ENCODE data around the gene PPP4C.

PPP4C gene

DNA sequence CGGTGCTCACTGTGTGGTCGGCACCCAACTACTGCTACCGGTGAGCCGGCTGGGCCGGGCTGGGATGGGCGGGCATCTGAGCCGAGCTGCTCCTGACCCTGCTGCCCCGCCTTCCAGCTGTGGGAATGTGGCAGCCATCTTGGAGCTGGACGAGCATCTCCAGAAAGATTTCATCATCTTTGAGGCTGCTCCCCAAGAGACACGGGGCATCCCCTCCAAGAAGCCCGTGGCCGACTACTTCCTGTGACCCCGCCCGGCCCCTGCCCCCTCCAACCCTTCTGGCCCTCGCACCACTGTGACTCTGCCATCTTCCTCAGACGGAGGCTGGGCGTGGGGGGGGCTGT is 9.0 kb downstream of the PPP4C start:
- Histone ChIP-seq H3K4me1 (ENCODE audit: control insufficient read depth in 1 of 2, insufficient read depth in 2 of 2, low read length in 2 of 2) (no peaks in the 10 kb centered on the region), H3K4me3 (ENCODE audit: low read depth in 1 of 2, low read length in 2 of 2) (no peak overlapping the region), H3K27me3 (ENCODE audit: low read depth, low read length) (no peaks in the 10 kb centered on the region), H3K9me3 (ENCODE audit: control insufficient read depth in 1 of 2, low read length in 2 of 2) (no peaks in the 10 kb centered on the region), H3K36me3 (ENCODE audit: control insufficient read depth in 1 of 2, insufficient read depth in 2 of 2, low read length in 2 of 2) (peaks cover 34 to 54% of the 10 kb centered on the region in 2 donors), H3K27ac (ENCODE audit: low read length) (no peak overlapping the region)

DNA sequence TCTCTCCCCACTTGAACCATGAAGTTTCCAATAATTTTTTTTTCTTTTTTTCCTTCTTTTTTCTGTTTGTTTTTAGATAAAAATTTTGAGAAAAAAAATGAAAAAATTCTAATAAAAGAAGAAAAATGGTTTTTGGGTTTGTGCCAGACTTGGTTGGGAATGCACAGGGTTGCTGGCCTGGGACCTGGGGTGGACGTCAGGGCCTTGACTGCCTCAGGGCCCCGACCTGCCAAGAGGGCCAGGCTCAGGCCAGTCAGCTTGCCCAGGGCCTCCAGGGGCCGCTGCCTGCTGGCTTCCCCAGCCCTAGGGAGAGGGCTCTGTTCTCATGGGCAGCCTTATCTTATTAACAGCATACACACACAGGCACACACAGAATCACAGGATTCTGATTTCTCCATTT is 9.5 kb downstream of the PPP4C start:
- Histone ChIP-seq H3K4me1 (ENCODE audit: control insufficient read depth in 1 of 2, insufficient read depth in 2 of 2, low read length in 2 of 2) (no peaks in the 10 kb centered on the region), H3K36me3 (ENCODE audit: control insufficient read depth in 1 of 2, insufficient read depth in 2 of 2, low read length in 2 of 2) (peaks cover 32 to 51% of the 10 kb centered on the region in 2 donors), H3K27ac (ENCODE audit: low read length) (no peak overlapping the region), H3K9me3 (ENCODE audit: control insufficient read depth in 1 of 2, low read length in 2 of 2) (no peaks in the 10 kb centered on the region), H3K27me3 (ENCODE audit: low read depth, low read length) (no peaks in the 10 kb centered on the region), H3K4me3 (ENCODE audit: low read depth in 1 of 2, low read length in 2 of 2) (no peak overlapping the region)

DNA sequence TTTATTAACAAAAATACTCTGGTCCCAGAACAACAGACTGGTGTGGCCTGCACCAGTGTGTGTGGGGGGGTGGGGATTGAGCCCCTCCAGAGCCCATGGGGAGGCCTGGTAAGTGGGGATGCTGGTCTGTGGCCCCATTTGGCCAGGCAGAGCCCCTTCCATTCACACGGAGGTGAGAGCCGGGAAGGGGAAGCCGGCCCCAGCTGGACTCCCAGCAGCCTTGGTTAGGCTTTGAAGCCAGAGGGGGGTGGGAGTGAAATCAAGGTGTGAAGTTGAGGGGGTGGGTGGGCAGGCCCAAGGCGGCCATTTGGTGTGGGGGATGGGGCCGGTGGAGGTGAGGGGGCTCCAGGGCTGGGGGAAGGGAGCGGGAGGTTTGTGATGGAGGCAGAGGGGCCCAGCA is 10.0 kb downstream of the PPP4C start:
- peaks cover 31 to 45% of the 10 kb centered on the region in 2 donors for H3K36me3 ChIP-seq (ENCODE audit: control insufficient read depth in 1 of 2, insufficient read depth in 2 of 2, low read length in 2 of 2)
- no peak overlapping the region for H3K27ac ChIP-seq (ENCODE audit: low read length)

DNA sequence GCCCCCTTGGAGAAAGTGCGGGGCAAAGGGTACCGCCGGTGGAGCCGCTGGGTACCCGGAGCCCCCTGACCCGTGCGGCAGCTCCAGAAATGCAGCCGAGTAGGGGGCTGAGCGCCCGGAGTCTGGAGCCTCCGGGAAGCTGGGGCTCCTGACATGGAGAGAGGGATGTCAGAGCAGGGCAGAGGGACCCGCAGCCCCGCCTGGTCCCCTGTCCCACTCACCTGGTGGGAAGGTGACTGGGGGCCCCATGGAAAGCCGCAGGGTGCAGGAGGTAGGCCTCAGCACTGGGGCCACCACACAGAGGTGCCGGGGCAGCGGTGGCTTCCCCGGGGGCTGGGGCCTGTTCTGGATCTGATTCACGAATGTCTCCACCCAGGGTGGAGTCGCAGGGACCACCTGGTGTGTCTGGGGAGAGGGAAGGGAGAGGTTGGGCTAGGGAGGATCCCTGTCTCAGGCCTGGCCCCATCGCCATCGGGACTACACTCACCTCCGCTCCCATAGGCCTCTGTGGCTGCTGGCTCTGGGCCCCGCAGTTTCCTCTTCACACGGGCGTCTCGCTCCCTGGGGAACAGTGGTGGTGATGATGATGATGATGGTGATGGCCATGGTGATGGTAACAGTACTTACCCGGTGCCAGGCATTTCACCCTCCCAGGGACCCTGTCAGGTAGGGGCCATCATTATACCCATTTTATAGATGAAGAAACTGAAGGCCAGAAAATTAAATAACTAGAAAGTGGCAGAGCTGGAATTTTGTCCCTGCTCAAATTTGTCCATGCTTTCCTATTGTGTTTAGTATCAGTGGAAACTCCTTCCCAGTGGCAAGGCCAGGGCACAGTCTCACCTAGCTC is 10.7 kb downstream of the PPP4C start:
- peaks cover 26 to 40% of the 10 kb centered on the region in 2 donors for H3K36me3 ChIP-seq (ENCODE audit: control insufficient read depth in 1 of 2, insufficient read depth in 2 of 2, low read length in 2 of 2)
- H3K4me3 ChIP-seq (ENCODE audit: low read depth in 1 of 2, low read length in 2 of 2) = no peak overlapping the region
- H3K9me3 ChIP-seq (ENCODE audit: control insufficient read depth in 1 of 2, low read length in 2 of 2) = no peaks in the 10 kb centered on the region
- H3K27ac ChIP-seq (ENCODE audit: low read length) = no peak overlapping the region
- no peaks in the 10 kb centered on the region for H3K27me3 ChIP-seq (ENCODE audit: low read depth, low read length)
- H3K4me1 ChIP-seq (ENCODE audit: control insufficient read depth in 1 of 2, insufficient read depth in 2 of 2, low read length in 2 of 2) = peaks cover 0 to 6% of the 10 kb centered on the region in 2 donors

More for the DNA sequence above, 10.0 kb downstream of the PPP4C start:
- Histone ChIP-seq H3K4me1 (ENCODE audit: control insufficient read depth in 1 of 2, insufficient read depth in 2 of 2, low read length in 2 of 2) (no peaks in the 10 kb centered on the region), H3K27me3 (ENCODE audit: low read depth, low read length) (no peaks in the 10 kb centered on the region), H3K4me3 (ENCODE audit: low read depth in 1 of 2, low read length in 2 of 2) (no peak overlapping the region), H3K9me3 (ENCODE audit: control insufficient read depth in 1 of 2, low read length in 2 of 2) (no peaks in the 10 kb centered on the region)

DNA sequence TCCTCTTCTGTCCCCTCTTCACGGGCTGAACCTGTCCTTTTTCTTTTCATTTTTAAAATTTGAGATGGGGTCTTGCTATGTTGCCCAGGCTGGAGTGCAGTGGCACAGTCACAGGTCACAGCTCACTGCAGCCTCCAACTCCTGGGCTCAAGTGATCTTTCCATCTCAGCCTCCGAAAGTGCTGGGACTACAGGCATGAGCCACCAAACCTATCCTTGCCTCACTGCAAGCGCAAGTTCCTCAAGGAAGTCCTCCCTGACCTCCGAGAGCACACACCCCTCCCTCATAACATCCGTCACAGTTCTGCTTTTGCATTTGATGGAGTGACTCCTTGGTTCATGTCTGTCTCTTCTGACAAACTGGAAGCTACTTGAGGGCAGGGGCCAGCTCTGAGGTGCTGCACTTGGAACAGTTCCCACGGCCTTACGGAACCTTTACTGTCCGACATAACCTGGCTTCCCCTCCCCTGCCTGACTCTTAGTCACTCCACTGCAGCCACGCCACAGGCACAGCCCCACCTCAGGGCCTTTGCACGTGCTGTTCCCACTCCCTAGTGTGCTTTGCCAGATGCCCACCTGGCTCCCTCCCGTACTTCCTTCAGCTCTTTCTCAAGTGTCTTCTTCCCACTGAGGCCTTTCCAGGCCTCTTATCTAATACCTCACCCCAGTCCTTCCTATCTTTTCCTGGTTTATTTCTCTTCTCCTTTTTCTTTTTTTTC is 11.5 kb downstream of the PPP4C start:
- Histone ChIP-seq H3K4me3 (ENCODE audit: low read depth in 1 of 2, low read length in 2 of 2) (no peak overlapping the region), H3K27ac (ENCODE audit: low read length) (no peak overlapping the region), H3K36me3 (ENCODE audit: control insufficient read depth in 1 of 2, insufficient read depth in 2 of 2, low read length in 2 of 2) (peaks cover 22 to 32% of the 10 kb centered on the region in 2 donors), H3K4me1 (ENCODE audit: control insufficient read depth in 1 of 2, insufficient read depth in 2 of 2, low read length in 2 of 2) (peaks cover 0 to 10% of the 10 kb centered on the region in 2 donors), H3K9me3 (ENCODE audit: control insufficient read depth in 1 of 2, low read length in 2 of 2) (no peaks in the 10 kb centered on the region), H3K27me3 (ENCODE audit: low read depth, low read length) (no peaks in the 10 kb centered on the region)

DNA sequence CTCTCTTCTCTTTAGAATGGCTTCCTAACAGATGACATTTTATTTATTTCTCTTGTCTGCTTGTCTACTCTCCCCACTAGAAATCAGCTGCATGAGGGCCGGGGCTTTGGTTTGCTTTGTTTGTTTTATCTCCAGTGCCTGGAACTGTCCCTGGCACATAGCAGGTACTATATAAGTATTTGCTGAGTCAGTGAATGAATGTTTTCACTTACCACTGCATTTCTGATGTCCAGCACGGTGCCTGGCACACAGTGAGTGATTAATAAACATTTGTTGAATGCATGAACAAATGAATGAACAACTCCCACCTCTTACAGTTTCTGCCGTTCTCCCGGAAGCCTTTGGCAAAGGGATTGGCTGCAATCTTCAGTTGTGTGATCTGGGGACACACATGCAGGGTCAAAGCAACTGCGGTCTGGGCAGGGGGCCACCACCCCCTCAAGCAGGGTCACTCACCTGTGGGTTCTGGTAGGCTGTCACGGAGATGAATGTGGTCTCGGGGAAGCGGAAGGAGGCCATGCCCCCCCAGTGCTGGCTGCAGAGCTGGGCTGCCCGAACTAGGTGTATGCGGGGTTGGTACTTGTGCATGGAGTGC is 12.5 kb downstream of the PPP4C start:
- Histone ChIP-seq H3K4me3 (ENCODE audit: low read depth in 1 of 2, low read length in 2 of 2) (no peak overlapping the region), H3K9me3 (ENCODE audit: control insufficient read depth in 1 of 2, low read length in 2 of 2) (no peaks in the 10 kb centered on the region), H3K36me3 (ENCODE audit: control insufficient read depth in 1 of 2, insufficient read depth in 2 of 2, low read length in 2 of 2) (peaks cover 12 to 22% of the 10 kb centered on the region in 2 donors), H3K27me3 (ENCODE audit: low read depth, low read length) (no peaks in the 10 kb centered on the region), H3K27ac (ENCODE audit: low read length) (no peak overlapping the region), H3K4me1 (ENCODE audit: control insufficient read depth in 1 of 2, insufficient read depth in 2 of 2, low read length in 2 of 2) (peaks cover 0 to 19% of the 10 kb centered on the region in 2 donors)

DNA sequence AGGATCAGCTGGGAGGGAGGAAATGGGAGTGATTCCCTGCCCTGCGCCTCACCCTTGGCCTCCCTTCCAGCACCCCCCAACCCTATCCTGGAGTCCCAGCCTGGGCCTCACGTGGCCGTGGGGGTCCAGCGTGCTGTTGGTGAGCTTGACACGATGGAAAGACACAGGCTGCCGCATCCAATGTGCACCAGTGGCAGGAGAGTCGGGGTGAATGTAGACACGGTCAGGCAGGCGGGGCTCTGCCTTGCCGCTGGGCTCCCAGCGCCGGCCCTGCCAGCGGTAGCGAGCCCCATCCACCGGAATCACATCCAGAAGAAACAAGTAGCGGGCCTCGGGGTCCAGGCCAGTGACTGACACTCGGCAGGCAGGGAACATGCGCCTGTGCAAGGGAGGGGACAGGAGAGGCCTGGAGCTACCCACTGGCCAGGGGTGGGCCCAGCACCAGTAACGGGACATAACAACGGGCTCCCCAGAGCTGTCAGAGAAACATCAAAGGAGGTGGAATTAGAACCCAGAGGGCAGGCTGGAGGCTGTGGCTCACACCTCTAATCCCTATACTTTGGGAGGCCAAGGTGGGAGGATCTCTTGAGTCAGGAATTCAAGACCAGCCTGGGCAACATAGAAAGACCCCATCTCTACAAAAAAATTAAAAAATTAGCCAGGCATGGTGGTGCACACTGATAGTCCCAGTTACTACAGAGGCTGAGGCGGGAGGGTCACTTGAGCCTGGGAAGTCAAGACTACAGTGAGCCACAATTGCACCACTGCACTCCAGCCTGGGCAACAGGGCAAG is 13.2 kb downstream of the PPP4C start:
- Histone ChIP-seq H3K9me3 (ENCODE audit: control insufficient read depth in 1 of 2, low read length in 2 of 2) (no peaks in the 10 kb centered on the region), H3K27ac (ENCODE audit: low read length) (no peak overlapping the region), H3K4me3 (ENCODE audit: low read depth in 1 of 2, low read length in 2 of 2) (no peak overlapping the region), H3K27me3 (ENCODE audit: low read depth, low read length) (no peaks in the 10 kb centered on the region), H3K4me1 (ENCODE audit: control insufficient read depth in 1 of 2, insufficient read depth in 2 of 2, low read length in 2 of 2) (peaks cover 0 to 24% of the 10 kb centered on the region in 2 donors), H3K36me3 (ENCODE audit: control insufficient read depth in 1 of 2, insufficient read depth in 2 of 2, low read length in 2 of 2) (peaks cover 8 to 15% of the 10 kb centered on the region in 2 donors)

DNA sequence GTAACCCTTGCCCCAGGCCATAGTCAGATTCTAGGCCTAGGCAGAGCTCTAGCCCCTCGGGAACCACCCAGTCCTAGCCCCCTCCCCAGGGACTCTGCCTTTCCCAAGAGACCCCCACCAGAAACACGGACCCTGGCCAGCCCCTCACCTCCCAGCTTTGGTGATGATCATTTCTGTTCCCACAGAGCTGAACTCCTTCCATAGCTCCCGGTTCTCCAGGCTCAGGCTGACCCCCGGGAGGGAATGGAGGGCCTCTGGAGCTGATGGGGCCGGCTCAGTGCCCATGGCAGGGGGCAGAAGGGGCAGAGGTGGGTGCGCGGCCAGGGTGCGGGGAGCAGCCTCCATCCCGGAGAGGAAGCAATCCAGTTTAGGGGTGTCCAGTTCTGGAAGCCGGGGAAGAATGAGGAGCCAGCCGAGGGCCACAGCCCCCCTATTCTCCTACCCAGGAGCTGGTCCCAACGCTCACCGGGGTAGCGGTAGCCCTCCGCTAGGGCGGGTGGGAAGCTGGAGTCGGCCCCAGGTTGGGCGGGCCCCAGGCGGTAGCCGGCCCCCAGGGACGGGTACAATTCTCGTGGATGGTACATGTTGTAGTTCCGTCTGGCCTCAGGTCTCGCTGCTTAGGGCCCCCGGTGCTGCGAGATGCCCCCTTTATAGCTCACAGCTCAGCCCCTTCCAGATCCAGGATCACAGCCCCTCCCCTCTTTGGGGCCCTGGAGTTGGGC is 15.0 kb downstream of the PPP4C start:
- H3K27me3 ChIP-seq (ENCODE audit: low read depth, low read length) = no peaks in the 10 kb centered on the region
- peaks cover 7 to 40% of the 10 kb centered on the region in 2 donors for H3K4me1 ChIP-seq (ENCODE audit: control insufficient read depth in 1 of 2, insufficient read depth in 2 of 2, low read length in 2 of 2)
- H3K36me3 ChIP-seq (ENCODE audit: control insufficient read depth in 1 of 2, insufficient read depth in 2 of 2, low read length in 2 of 2) = peaks cover 7 to 9% of the 10 kb centered on the region in 2 donors
- H3K9me3 ChIP-seq (ENCODE audit: control insufficient read depth in 1 of 2, low read length in 2 of 2) = no peaks in the 10 kb centered on the region
- peak overlapping the region in 1 of 2 donors; percentile 62 for H3K4me3 ChIP-seq (ENCODE audit: low read depth in 1 of 2, low read length in 2 of 2)
- H3K27ac ChIP-seq (ENCODE audit: low read length) = no peak overlapping the region

DNA sequence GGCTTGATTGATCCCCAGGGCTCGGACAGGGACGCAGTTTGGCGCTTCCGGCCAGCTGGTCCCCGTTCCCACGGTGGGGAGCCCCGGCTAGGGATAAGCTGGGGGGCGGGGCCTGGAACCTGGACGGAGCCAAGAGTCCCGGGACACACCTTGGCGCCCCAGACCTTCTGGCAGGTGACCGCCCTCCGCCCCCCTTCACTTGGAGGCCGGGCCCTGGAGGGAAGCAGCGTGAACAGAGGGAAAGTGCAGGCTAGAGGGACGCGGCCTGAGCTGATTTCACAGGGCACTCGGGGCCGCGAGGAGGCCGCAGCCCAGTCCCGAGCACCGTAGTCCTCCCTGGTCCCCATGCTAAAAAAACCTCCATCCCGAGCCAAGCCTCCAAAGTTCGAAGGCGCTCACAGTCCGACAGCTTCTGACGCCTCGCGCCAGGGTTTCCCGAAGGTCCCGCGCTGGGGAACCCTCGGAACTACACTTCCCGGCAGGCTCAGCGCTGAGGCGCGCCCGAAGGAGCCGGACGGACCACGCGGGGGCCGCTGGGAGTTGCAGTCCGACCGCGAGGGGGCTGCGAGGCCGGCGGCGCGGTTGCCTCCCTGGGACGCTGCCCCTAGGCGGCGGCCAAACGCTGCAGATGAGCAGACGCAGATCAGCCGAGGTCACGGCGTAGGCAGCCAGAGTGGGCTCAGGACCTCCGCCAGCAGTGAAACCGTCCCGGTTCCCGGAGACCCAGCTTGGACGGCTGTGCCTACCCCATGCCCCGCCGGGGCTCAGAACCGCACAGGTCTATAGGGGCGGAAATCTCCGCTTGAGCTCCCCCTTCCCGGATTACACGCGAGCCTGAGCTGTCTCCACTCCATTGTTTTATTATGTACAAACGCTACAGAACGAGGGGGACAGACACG is 15.9 kb downstream of the PPP4C start, which contains the start of gene TBX6:
TSS of gene TBX6 (minus strand) at position 451 of the 899 bp plus-strand sequence. CDS start 731 bp downstream, outside the sequence.
- Histone ChIP-seq H3K36me3 (ENCODE audit: control insufficient read depth in 1 of 2, insufficient read depth in 2 of 2, low read length in 2 of 2) (peaks cover 7 to 9% of the 10 kb centered on the region in 2 donors), H3K27ac (ENCODE audit: low read length) (peak within 1 kb of the TSS; percentile 72), H3K4me3 (ENCODE audit: low read depth in 1 of 2, low read length in 2 of 2) (peak within 1 kb of the TSS; percentile 60 to 62), H3K4me1 (ENCODE audit: control insufficient read depth in 1 of 2, insufficient read depth in 2 of 2, low read length in 2 of 2) (peaks cover 7 to 40% of the 10 kb centered on the region in 2 donors), H3K9me3 (ENCODE audit: control insufficient read depth in 1 of 2, low read length in 2 of 2) (peaks cover 0 to under 1% of the 10 kb centered on the region in 2 donors), H3K27me3 (ENCODE audit: low read depth, low read length) (no peaks in the 10 kb centered on the region)
